Psoas muscle (tissue), 8 donors: ENCODE results near the gene RBP2. TPM values are rescaled to one million over a fixed set of nuclear protein-coding genes. Genes with fewer than 3 reads are reported as not detected.

Source experiments
- ATAC-seq, 4 donors: fragments of 200-7000 bp; cut with Tn5 transposase; one replicate each; pipeline ENCODE4 v1.9.1; 2020; ENCODE audit warnings: moderate library complexity in 3 of 4, mild to moderate bottlenecking in 2 of 4
- DNase-seq, 2 donors: peaks; one replicate each; pipeline ENCODE4 v3.0.0-alpha.2; 2020
- H3K27ac ChIP-seq: fragments of 200-600 bp; one replicate; pipeline ENCODE4 v1.8.0; 2022
- H3K27me3 ChIP-seq, 3 donors: fragments of 200-600 bp in 1 of 3; one replicate each; pipeline versions ENCODE4 v1.6.1 to v1.8.0; 2013 to 2022; ENCODE audit warnings: low read length in 2 of 3, mild to moderate bottlenecking in 2 of 3, moderate library complexity in 1 of 3; ENCODE audit not compliant: insufficient read depth in 3 of 3
- H3K36me3 ChIP-seq, 2 donors: fragments of 200-600 bp in 1 of 2; one replicate each; pipeline versions ENCODE4 v1.6.1 to v1.8.0; 2013 to 2022; ENCODE audit warnings: low read depth in 1 of 2, mild to moderate bottlenecking in 1 of 2, moderate library complexity in 1 of 2; ENCODE audit not compliant: insufficient read depth in 1 of 2
- H3K4me1 ChIP-seq: fragments of 200-600 bp; one replicate; pipeline ENCODE4 v1.8.0; 2022
- H3K4me3 ChIP-seq: fragments of 200-600 bp; one replicate; pipeline ENCODE4 v1.8.0; 2022; ENCODE audit warnings: mild to moderate bottlenecking
- H3K9me3 ChIP-seq: fragments of 200-600 bp; one replicate; pipeline ENCODE4 v1.8.0; 2022
- CTCF ChIP-seq: fragments of 200-600 bp; IDR thresholded peaks from one replicate; pipeline ENCODE4 v1.8.0; 2022; ENCODE audit warnings: antibody characterized with exemption
- whole genome bisulfite sequencing, 3 donors: extraction: QIAGEN DNeasy Blood & Tissue Kit; methylation state at CpG; one replicate each; pipeline versions ENCODE4 v1.1.6 to v1.1.7; 2013; 5-methylcytosine and 5-hydroxymethylcytosine counted together
- intact Hi-C, 2 donors: fragments of 100-400 bp; cut with DNase I; formaldehyde crosslinking; loops; one replicate each; pipeline versions ENCODE4 v1.11.0 to v1.14.2; 2022
- polyA plus RNA-seq, 3 donors: library from polyadenylated mRNA; stranded (reverse); fragments of 200-250 nt; gene quantifications; one replicate each; pipeline ENCODE4 v1.2.3, GENCODE V29; 2013
- total RNA-seq, 4 donors: library from RNA; stranded (reverse); fragmentation: NEBNext Ultra II Directional in 2 of 4; extraction: Animal tissue kit (Norgen Biotek cat#: 25700) in 2 of 4; gene quantifications; one replicate each; pipeline versions ENCODE4 v1.2.1 to v1.2.4, GENCODE V29; 2021 to 2023
- donor health status: healthy with polysubstance abuse.
- donor health status: DM: no; HTN: no; CAD: no; lungs with moderate emphysema.
- donor health status: Bipolar disorder and iron deficiency.
- donor health status: healthy.
- donor health status: DM: yes; HTN: yes; CAD: no.
- donor health status: DM: no; HTN: no; CAD: no.
- donor health status: DM: no; HTN: no; CAD: no.
- donor health status: DM: yes; HTN: yes; CAD: no.

RBP2 gene
- total and polyA plus RNA-seq, 7 donors: 0.59 to 2.7 TPM; not detected in 5

DNA sequence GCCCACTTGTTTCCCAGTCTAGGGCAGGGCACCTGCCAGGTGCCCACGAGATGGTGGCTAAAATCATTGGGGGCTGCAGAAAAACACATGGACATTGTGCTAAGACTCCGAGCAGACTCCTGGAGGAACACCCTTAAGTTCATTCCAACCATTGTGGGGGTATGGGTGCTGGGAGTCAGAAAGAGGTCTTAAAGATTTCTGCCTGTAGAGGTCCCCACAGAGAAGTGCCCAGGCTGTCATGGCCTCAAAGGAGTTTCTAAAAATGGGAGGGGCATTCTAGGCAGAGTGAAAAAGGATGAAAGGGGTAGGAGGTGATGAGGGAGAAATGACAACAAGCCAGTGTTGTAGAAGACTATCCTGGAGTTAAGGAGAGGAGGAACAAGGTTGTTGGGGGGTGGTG lies 46.1 kb upstream of the RBP2 start:
- intact Hi-C loops: no loop called here
- no peaks in the 10 kb centered on the region for H3K36me3 ChIP-seq
- H3K4me3 ChIP-seq: no peak overlapping the region
- H3K27me3 ChIP-seq: no peaks in the 10 kb centered on the region
- 44 to 76% (median 46%) methylated on average over 2 of the region's 2 CpGs for WGBS, 3 donors
- no peak for TF ChIP-seq CTCF
- DNase-seq (no peak), ATAC-seq (no peak)
- no peaks in the 10 kb centered on the region for H3K4me1 ChIP-seq
- H3K27ac ChIP-seq: no peak overlapping the region
- H3K9me3 ChIP-seq: no peaks in the 10 kb centered on the region

GRCh38 chr3:139521816-139522215 lies 45.5 kb upstream of the RBP2 start:
- Histone ChIP-seq H3K27me3 (no peaks in the 10 kb centered on the region), H3K36me3 (no peaks in the 10 kb centered on the region), H3K4me1 (no peaks in the 10 kb centered on the region), H3K9me3 (no peaks in the 10 kb centered on the region), H3K4me3 (no peak overlapping the region), H3K27ac (no peak overlapping the region)
- WGBS, 3 donors: 82 to 95% (median 88%) methylated on average over 1 of the region's 1 CpG
- no peak for ATAC-seq
- no peak for TF ChIP-seq CTCF
- intact Hi-C loops: no loop called here
- DNase-seq: no peak

DNA sequence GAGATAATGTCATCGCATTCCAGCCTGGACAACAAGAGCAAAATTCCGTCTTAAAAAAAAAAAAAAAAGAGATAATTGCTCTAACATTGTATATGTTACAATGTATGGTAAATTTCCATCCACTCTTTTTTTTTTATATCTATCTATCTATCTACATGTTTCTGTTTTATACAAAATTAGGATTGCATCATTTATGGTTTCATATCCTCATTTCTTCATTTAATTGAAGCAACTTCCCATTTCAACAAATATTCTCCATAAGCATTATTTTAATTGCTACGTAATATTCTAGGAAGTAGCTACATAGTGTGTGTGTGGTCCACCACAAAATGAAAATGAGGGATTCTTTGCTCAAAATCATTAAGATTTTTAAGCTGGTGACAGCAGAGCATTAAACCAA lies 44.8 kb upstream of the RBP2 start:
- H3K4me3 ChIP-seq: no peak overlapping the region
- ATAC-seq (no peak), DNase-seq (no peak)
- H3K36me3 ChIP-seq: no peaks in the 10 kb centered on the region
- no peaks in the 10 kb centered on the region for H3K4me1 ChIP-seq
- no peaks in the 10 kb centered on the region for H3K9me3 ChIP-seq
- TF ChIP-seq CTCF: no peak
- intact Hi-C loops: no loop called here
- H3K27ac ChIP-seq: no peak overlapping the region
- no peaks in the 10 kb centered on the region for H3K27me3 ChIP-seq
- 94 to 95% (median 95%) methylated on average over 2 to 3 of the region's 3 CpGs for WGBS, 3 donors

DNA sequence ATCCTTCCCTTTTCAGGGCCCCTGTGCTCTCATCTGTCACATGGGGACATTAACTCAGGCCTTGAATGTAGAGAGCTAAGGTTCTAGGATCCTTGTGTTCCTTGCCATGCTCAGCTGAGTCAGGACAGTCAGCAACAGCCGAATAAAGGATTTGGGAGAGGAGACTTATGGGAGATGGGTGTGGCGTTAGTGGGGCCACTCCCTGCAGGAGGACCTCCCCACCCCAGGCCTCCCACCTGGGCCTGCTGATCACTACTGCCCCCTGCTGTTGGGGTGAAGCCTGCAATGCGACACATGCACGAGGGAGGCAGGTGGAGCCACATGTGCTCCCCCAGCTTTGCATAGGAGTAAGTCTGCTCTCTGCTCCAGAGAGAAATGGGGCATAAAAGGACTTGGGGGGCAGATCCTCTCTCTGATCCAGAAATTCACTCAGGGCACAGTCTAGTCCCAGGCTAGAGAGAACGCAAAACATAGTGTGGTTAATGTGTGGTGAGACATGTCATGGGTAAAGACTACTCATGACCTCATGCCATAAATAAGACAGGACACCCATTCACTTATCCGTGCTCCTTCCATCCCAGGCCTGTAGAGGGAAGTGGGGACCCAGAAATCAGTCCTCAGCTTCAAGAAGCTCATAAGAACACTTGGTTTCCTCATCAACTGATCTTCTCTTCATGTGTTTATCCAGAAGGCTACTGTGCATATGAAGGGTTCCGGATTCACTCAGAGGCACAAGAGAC lies 43.9 kb upstream of the RBP2 start:
- WGBS, 3 donors: 75 to 86% (median 84%) methylated on average over 7 of the region's 7 CpGs
- TF ChIP-seq CTCF: no peak

More for the DNA sequence above, 43.9 kb upstream of the RBP2 start:
- H3K27ac ChIP-seq: no peak overlapping the region
- H3K36me3 ChIP-seq: no peaks in the 10 kb centered on the region
- DNase-seq (peak in 1 of 2 donors; percentile 52), ATAC-seq (peak in 3 of 4 donors; percentile 41 to 52 (median 43))
- H3K9me3 ChIP-seq: no peaks in the 10 kb centered on the region
- H3K4me1 ChIP-seq: no peaks in the 10 kb centered on the region
- intact Hi-C loops: no loop called here
- no peaks in the 10 kb centered on the region for H3K27me3 ChIP-seq
- H3K4me3 ChIP-seq: no peak overlapping the region
